Prostate gland (tissue), 2 donors: ENCODE data around the gene DYSF. TPM values are rescaled to one million over a fixed set of nuclear protein-coding genes. Genes with fewer than 3 reads are reported as not detected.

ENCODE experiments used
- DNase-seq: peaks from one replicate; pipeline ENCODE4 v3.0.0-alpha.2; 2019; ENCODE audit warnings: low spot score
- H3K27ac ChIP-seq, 2 donors: fragments of 200-600 bp; sonication (generic); 2 replicates each; pipeline ENCODE4 v1.5.1; 2017 to 2019
- H3K27me3 ChIP-seq: fragments of 200-600 bp; sonication (generic); replicated peaks from 2 replicates; pipeline ENCODE4 v1.5.1; 2019; ENCODE audit not compliant: insufficient read depth
- H3K36me3 ChIP-seq, 2 donors: fragments of 200-600 bp; sonication (generic); 1 replicate in 1 of 2; 2 replicates in 1 of 2; pipeline versions ENCODE4 v1.5.1 to v1.8.1; 2017 to 2019
- H3K4me1 ChIP-seq: fragments of 200-600 bp; sonication (generic); replicated peaks from 2 replicates; pipeline ENCODE4 v1.5.1; 2019
- H3K4me3 ChIP-seq, 2 donors: fragments of 200-600 bp; sonication (generic); 2 replicates each; pipeline ENCODE4 v1.5.1; 2017 to 2019
- H3K9me3 ChIP-seq: fragments of 200-600 bp; sonication (generic); 2 replicates; pipeline ENCODE4 v1.5.1; 2017
- CTCF ChIP-seq, 4 experiments: fragments of 200-600 bp in 2 of 4; fragments of 450-650 bp in 2 of 4; sonication (generic) in 2 of 4; IDR thresholded peaks; 1 replicate in 3 of 4; 2 replicates in 1 of 4; pipeline ENCODE4 v1.5.1; 2016 to 2019; ENCODE audit warnings: antibody characterized with exemption in 4 of 4, mild to moderate bottlenecking in 2 of 4, moderate library complexity in 2 of 4
- POLR2A ChIP-seq: fragments of 450-650 bp; IDR thresholded peaks from one replicate; pipeline ENCODE4 v1.6.1; 2016; ENCODE audit warnings: antibody characterized with exemption, mild to moderate bottlenecking
- POLR2AphosphoS5 ChIP-seq: sonication (generic); formaldehyde crosslinking; IDR thresholded peaks from one replicate; pipeline ENCODE4 v1.6.1; 2017; ENCODE audit warnings: antibody characterized with exemption
- WGBS: methylation state at CpG from one replicate; pipeline ENCODE4 v1.1.5; 2018; 5-methylcytosine and 5-hydroxymethylcytosine counted together
- intact Hi-C: fragments of 100-400 bp; cut with DNase I; formaldehyde crosslinking; loops from one replicate; pipeline ENCODE4 v1.14.2; 2022
- total RNA-seq, 2 donors: library from RNA; depleted of rRNA; stranded (reverse); fragments of >200 nt; gene quantifications; one replicate each; pipeline ENCODE4 v1.1.0, GENCODE V29; 2016

The DYSF gene
- total RNA-seq, 2 donors from 2014 or later = 5.9 to 9.4 TPM

- Histone ChIP-seq H3K27ac (peak overlapping the region in 1 of 2 donors; percentile 26), H3K4me1 (no peaks in the 10 kb centered on the region), H3K9me3 (no peaks in the 10 kb centered on the region), H3K4me3 (peak overlapping the region; percentile 41 to 43), H3K36me3 (no peaks in the 10 kb centered on the region), H3K27me3 (no peaks in the 10 kb centered on the region)
- TF ChIP-seq POLR2AphosphoS5 (no peak), CTCF (IDR thresholded peaks at IDR 0.05) (no peak), POLR2A (no peak)
- intact Hi-C loops = no loop called here
- no peak for DNase-seq
- WGBS = 3% methylated on average over 45 of the region's 78 CpGs
Observed at GRCh38 chr2:71466301-71467179, 13.2 kb downstream of the DYSF start.

GRCh38 chr2:71467180-71467815 is 13.9 kb downstream of the DYSF start:
- no peaks in the 10 kb centered on the region for H3K9me3 ChIP-seq
- H3K36me3 ChIP-seq = no peaks in the 10 kb centered on the region
- no peak for DNase-seq
- 19% methylated on average over 7 of the region's 7 CpGs for WGBS
- TF ChIP-seq POLR2AphosphoS5 (no peak), POLR2A (no peak), CTCF (IDR thresholded peaks at IDR 0.05) (no peak)
- intact Hi-C loops = no loop called here
- no peak overlapping the region for H3K27ac ChIP-seq
- H3K4me3 ChIP-seq = peak overlapping the region; percentile 41 to 43
- no peaks in the 10 kb centered on the region for H3K27me3 ChIP-seq
- no peaks in the 10 kb centered on the region for H3K4me1 ChIP-seq

- Histone ChIP-seq H3K27ac (no peak overlapping the region), H3K4me1 (no peaks in the 10 kb centered on the region), H3K9me3 (no peaks in the 10 kb centered on the region), H3K27me3 (no peaks in the 10 kb centered on the region), H3K4me3 (no peak overlapping the region), H3K36me3 (no peaks in the 10 kb centered on the region)
- no peak for DNase-seq
- 74% methylated on average over 11 of the region's 11 CpGs for WGBS
- no peak for TF ChIP-seq POLR2AphosphoS5
- TF ChIP-seq POLR2A = no peak
- TF ChIP-seq CTCF (IDR thresholded peaks at IDR 0.05) = no peak
- intact Hi-C loops = no loop called here
Observed at GRCh38 chr2:71468279-71469015, 15.1 kb downstream of the DYSF start.

- Histone ChIP-seq H3K27me3 (no peaks in the 10 kb centered on the region), H3K4me3 (no peak overlapping the region), H3K9me3 (no peaks in the 10 kb centered on the region), H3K36me3 (no peaks in the 10 kb centered on the region), H3K4me1 (no peaks in the 10 kb centered on the region), H3K27ac (no peak overlapping the region)
- TF ChIP-seq CTCF (IDR thresholded peaks at IDR 0.05) = no peak
- TF ChIP-seq POLR2AphosphoS5 = no peak
- no peak for TF ChIP-seq POLR2A
- WGBS = 71% methylated on average over 8 of the region's 8 CpGs
- intact Hi-C loops = no loop called here
- DNase-seq = no peak
Observed at GRCh38 chr2:71469403-71470398, 16.3 kb downstream of the DYSF start.
